ENCODE results near the gene DAZL. TPM values are rescaled to one million over a fixed set of nuclear protein-coding genes. Genes with fewer than 3 reads are reported as not detected.

DAZL gene
- total RNA-seq, 4 donors from 2014 or later, result not detected

GRCh38 chr3:16568115-16568514 lies 37.1 kb downstream of the DAZL start:
- in situ Hi-C loops (cut with MboI; ENCODE audit: low sequenced_read_pairs in 4 of 4), result loop anchor here in 1 of 4 donors (25.0 kb wide), 1 partner anchor 531 kb away; no protein-coding TSS in a partner anchor
- Histone ChIP-seq H3K4me1 (no peaks in the 10 kb centered on the region), H3K36me3 (no peaks in the 10 kb centered on the region), H3K9me3 (peaks cover 0 to 6% (median 0%) of the 10 kb centered on the region in 3 donors), H3K27ac (no peak overlapping the region), H3K27me3 (no peaks in the 10 kb centered on the region), H3K4me3 (no peak overlapping the region)
- DNase-seq, result no peak
- intact Hi-C loops (cut with DNase I; ENCODE audit: low total_unique reads), result no loop called here
- no peak for TF ChIP-seq POLR2A (IDR thresholded peaks at IDR 0.05)
- no peak for TF ChIP-seq CTCF (IDR thresholded peaks at IDR 0.05 in 4 of 5, conservative IDR thresholded peaks at IDR 0.05 in 1 of 5)
- ATAC-seq, result no peak

- DNase-seq (no peak), ATAC-seq (no peak)
- Histone ChIP-seq H3K27me3 (no peaks in the 10 kb centered on the region), H3K4me3 (no peak overlapping the region), H3K4me1 (no peaks in the 10 kb centered on the region), H3K9me3 (peaks cover 0 to 10% (median 0%) of the 10 kb centered on the region in 3 donors), H3K27ac (no peak overlapping the region), H3K36me3 (no peaks in the 10 kb centered on the region)
- in situ Hi-C loops (cut with MboI; ENCODE audit: low sequenced_read_pairs in 4 of 4), result loop anchor here in 1 of 4 donors (25.0 kb wide), 1 partner anchor 523 kb away; no protein-coding TSS in a partner anchor
- intact Hi-C loops (cut with DNase I; ENCODE audit: low total_unique reads), result loop anchor here (10.0 kb wide), 1 partner anchor 515 kb away; no protein-coding TSS in a partner anchor
- TF ChIP-seq CTCF (IDR thresholded peaks at IDR 0.05 in 4 of 5, conservative IDR thresholded peaks at IDR 0.05 in 1 of 5), result no peak
- no peak for TF ChIP-seq POLR2A (IDR thresholded peaks at IDR 0.05)
Measured at GRCh38 chr3:16559653-16560365, 45.4 kb downstream of the DAZL start.

- peaks cover 0 to 10% of the 10 kb centered on the region in 2 donors for H3K4me1 ChIP-seq
- no peak for DNase-seq
- H3K9me3 ChIP-seq, result no peaks in the 10 kb centered on the region
- in situ Hi-C loops (cut with MboI; ENCODE audit: low sequenced_read_pairs in 4 of 4), result loop anchor here (5.0 to 25.0 kb wide), 2 partner anchors 267 to 517 kb away; no protein-coding TSS in a partner anchor
- H3K27ac ChIP-seq, result no peak overlapping the region
- intact Hi-C loops (cut with DNase I; ENCODE audit: low total_unique reads), result loop anchor here (10.0 kb wide), 1 partner anchor 509 kb away; no protein-coding TSS in a partner anchor
- H3K4me3 ChIP-seq, result no peak overlapping the region
- no peaks in the 10 kb centered on the region for H3K27me3 ChIP-seq
- no peaks in the 10 kb centered on the region for H3K36me3 ChIP-seq
- TF ChIP-seq POLR2A (IDR thresholded peaks at IDR 0.05), result no peak
- no peak for TF ChIP-seq CTCF (IDR thresholded peaks at IDR 0.05 in 4 of 5, conservative IDR thresholded peaks at IDR 0.05 in 1 of 5)
- no peak for ATAC-seq
Measured at GRCh38 chr3:16554126-16554525, 51.1 kb downstream of the DAZL start.

GRCh38 chr3:16552757-16553156 lies 52.5 kb downstream of the DAZL start:
- no peak overlapping the region for H3K27ac ChIP-seq
- no peaks in the 10 kb centered on the region for H3K36me3 ChIP-seq
- no peaks in the 10 kb centered on the region for H3K9me3 ChIP-seq
- H3K27me3 ChIP-seq, result no peaks in the 10 kb centered on the region
- intact Hi-C loops (cut with DNase I; ENCODE audit: low total_unique reads), result loop anchor here (10.0 kb wide), 1 partner anchor 508 kb away; no protein-coding TSS in a partner anchor
- H3K4me1 ChIP-seq, result peaks cover 0 to 10% of the 10 kb centered on the region in 2 donors
- in situ Hi-C loops (cut with MboI; ENCODE audit: low sequenced_read_pairs in 4 of 4), result loop anchor here (5.0 to 25.0 kb wide), 2 partner anchors 265 to 515 kb away; no protein-coding TSS in a partner anchor
- TF ChIP-seq CTCF (IDR thresholded peaks at IDR 0.05 in 4 of 5, conservative IDR thresholded peaks at IDR 0.05 in 1 of 5) (no peak), POLR2A (IDR thresholded peaks at IDR 0.05) (no peak)
- DNase-seq (no peak), ATAC-seq (no peak)
- no peak overlapping the region for H3K4me3 ChIP-seq

All from gastrocnemius medialis (tissue), 4 donors.